ENCODE measurements around the gene SNX8.
A peak's percentile ranks its signal among the peaks of the same experiment; 100 is the strongest.
"Not testable (repeated sequence)": the region's sequence is repeated elsewhere in the genome, so short reads cannot be mapped to it uniquely, and the experiment has no call there.

SNX8 gene, protein sequence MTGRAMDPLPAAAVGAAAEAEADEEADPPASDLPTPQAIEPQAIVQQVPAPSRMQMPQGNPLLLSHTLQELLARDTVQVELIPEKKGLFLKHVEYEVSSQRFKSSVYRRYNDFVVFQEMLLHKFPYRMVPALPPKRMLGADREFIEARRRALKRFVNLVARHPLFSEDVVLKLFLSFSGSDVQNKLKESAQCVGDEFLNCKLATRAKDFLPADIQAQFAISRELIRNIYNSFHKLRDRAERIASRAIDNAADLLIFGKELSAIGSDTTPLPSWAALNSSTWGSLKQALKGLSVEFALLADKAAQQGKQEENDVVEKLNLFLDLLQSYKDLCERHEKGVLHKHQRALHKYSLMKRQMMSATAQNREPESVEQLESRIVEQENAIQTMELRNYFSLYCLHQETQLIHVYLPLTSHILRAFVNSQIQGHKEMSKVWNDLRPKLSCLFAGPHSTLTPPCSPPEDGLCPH

GRCh38 chr7:2314209-2314955 is at the start of gene SNX8:
SNX8 (minus strand) TSS chr7:2314441; CDS start chr7:2314421, 20 bp downstream.
- peak; percentile 91 for DNase-seq

DNA sequence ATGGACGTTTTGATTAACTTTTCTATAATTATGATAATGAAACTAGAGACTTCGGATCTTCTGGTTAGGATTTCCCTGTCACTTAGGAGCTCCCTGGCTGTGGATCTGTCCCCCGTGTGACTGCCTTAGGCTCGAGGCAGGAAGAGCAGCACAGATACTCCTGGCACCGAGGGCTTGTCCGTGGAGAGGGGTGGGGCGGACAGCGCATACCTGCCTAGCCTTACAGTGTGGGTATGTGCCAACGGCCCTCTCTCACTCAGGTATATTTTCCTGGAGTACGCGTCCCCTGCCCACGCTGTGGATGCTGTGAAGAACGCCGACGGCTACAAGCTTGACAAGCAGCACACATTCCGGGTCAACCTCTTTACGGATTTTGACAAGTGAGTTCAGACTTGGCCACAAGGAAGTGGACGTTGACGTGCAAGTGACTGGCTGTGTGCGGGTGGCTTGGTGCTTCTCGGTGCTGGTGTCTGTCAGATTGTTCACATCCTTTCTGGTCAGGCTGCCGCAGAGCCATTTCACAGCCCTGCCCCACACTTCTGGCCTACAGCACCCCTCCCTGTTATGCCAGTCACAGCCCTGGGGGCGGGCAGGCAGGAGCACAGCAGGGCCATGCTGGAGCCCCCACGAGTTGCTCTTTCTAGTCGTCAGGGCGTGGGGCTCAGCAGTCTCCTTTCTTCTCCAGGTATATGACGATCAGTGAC is 48.3 kb upstream of the SNX8 start:
- no peak for DNase-seq

GRCh38 chr7:2360796-2361195 is 46.6 kb upstream of the SNX8 start:
- no peak for DNase-seq

- DNase-seq: no peak
These were observed 45.4 kb upstream of the SNX8 start for GRCh38 chr7:2359610-2360009.

DNA sequence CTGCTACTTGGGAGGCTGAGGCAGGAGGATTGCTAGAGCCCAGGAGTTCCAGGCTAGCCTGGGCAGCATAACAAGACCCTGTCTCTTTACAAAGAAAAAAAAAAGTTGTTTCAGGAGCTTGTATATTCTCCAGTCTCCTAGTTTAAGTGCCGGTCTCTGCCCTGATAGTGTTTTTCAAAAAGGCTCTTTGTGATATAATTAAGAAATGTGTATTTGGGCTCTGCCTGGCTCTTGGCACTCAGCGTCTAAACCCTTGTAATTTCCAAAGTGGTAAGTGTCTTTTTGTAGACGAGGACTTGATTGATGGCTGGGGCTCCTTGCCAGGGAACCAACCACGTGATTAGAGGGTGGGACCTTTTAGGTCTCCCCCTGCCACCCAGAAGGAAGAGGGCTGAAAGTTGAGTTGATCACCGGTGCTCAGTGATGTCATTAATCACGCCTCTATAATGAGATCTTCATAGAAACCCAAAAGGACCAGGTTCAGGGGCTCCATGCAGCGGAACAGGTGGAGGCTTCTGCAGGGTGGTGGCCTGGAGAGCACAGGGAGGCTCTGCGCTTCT is 44.8 kb upstream of the SNX8 start:
- DNase-seq: no peak

GRCh38 chr7:2357571-2357970 is 43.3 kb upstream of the SNX8 start:
- DNase-seq: no peak

DNA sequence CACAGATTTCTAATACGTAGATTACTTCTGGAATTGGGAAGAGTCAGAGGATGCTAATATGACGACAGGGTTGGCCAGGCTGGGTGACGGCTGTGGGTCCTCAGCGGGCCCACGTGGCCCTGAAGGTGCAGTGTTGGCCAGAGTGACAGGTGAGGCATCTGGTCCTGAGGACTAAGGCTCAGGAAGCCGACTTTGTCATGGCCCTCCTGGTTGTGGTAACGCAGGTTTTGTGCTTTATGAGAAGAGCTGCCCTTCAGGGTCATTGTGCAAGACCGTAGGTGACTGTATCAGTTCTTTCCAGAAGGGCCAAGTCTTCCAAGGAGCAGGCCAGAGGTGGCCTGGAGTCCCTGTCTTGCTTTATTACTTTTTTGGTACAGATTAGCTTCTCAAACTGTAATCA is 42.9 kb upstream of the SNX8 start:
- DNase-seq: no peak

- no peak for DNase-seq
These were observed 41.4 kb upstream of the SNX8 start for GRCh38 chr7:2355705-2356008.

GRCh38 chr7:2354939-2355704 is 40.9 kb upstream of the SNX8 start:
- DNase-seq: no peak

- peak; percentile 99 for DNase-seq
These were observed 40.1 kb upstream of the SNX8 start, which contains the start of gene EIF3B for GRCh38 chr7:2354186-2354938. EIF3B (plus strand) TSS chr7:2354827; CDS start chr7:2354922, 95 bp downstream.

GRCh38 chr7:2353936-2354185 is 39.6 kb upstream of the SNX8 start:
- peak; percentile 99 for DNase-seq

GRCh38 chr7:2353113-2353935 is 39.1 kb upstream of the SNX8 start:
- peak; percentile 84 for DNase-seq

- DNase-seq: no peak
These were observed 36.6 kb upstream of the SNX8 start for GRCh38 chr7:2350861-2351260.

GRCh38 chr7:2350055-2350454 is 35.8 kb upstream of the SNX8 start:
- DNase-seq: no peak

DNA sequence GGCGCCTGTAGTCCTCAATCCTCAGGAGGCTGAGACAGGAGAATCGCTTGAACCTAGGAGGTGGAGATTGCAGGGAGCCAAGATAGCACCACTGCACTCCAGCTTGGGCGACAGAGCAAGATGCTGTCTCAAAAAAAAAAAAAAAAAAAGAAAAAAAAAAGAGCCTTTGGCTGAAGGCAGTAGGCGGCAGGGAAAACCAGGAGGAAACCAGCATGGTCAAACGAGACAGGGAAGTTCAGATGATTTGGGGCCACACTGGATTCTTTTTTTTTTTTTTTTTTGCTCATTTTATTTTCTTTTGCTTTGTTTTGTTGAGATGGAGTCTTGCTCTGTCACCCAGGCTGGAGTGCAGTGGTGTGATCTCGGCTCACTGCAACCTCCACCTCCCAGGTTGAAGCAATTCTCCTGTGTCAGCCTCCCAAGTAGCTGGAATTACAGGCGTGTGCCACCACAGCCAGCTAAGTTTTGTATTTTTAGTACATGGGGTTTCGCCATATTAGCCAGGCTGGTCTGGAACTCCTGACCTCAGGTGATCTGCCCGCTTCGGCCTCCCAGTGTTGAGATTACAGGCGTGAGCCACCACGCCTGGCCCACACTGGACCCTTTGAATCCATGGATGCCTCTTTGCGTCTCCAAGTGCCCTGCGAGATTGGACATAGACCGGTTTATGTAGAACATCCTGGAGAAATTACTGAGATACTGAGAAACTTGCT is 33.3 kb upstream of the SNX8 start:
- DNase-seq: not testable (repeated sequence)

- no peak for DNase-seq
These were observed 22.5 kb upstream of the SNX8 start for GRCh38 chr7:2336626-2337299.

DNA sequence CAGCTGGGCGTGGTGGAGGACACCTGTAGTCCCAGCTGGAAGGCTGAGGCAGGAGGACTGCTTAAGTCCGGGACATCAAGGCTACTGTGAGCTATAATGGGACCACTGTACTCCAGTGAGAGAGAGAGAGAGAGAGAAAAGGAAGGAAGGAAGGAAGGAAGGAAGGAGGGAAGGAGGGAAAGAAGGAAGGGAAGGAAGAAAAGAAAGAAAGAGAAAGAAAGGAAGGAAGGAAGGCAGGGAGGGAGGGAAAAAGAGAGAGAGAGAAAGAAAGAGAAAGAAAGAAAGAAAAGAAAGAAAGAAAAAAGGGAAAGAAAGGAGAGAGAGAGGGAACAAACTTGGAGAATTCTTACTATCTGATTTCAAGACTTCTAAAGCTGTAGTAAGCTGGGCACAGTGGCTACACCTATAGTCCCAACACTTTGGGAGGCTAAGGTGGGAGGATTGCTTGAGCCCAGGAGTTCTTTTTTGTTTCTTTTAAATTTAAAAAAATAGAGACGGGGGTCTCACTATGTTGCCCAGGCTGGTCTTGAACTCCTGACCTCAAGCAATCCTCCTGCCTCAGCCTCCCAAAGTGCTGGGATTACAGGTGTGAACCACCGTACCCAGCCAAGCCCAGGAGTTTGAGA is 18.5 kb upstream of the SNX8 start:
- DNase-seq: not testable (repeated sequence)

- no peak for DNase-seq
These were observed 17.5 kb upstream of the SNX8 start for GRCh38 chr7:2331707-2332106.

DNA sequence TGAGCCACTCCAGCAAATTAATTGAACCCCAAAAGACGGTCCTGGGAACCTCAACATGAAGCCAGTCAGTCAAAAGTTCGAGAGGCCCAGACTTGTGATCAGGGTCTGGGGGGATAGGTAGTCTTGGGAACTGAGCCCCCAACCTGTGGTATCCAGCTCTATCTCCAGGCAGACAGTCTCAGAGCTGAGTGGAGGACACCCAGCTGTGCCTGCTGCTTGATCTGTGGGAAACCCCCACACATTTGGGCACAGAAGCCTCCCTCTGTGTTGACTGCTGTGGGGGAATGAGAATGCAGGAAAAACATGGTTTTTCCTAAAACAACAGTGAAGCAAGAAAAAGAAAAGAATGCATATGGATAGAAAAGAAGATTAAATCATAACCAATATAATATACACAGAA is 16.3 kb upstream of the SNX8 start:
- no peak for DNase-seq

Measured in NCI-H1092 treated with DMSO at 0.1 percent for 48 hours (cell line).